Activated CD4-positive, alpha-beta T cell treated with anti-CD3 and anti-CD28 coated beads, Interleukin-2, Interleukin-6, amounts not matched to agents 100 ng/mL and 50 ng/mL, durations not matched to agents 16 hours and 8 hours (primary cell): Measurements from ENCODE around the gene DNM3.

Source experiments
- DNase-seq: peaks from one replicate; pipeline ENCODE4 v3.0.0-alpha.2; 2020

Gene DNM3

GRCh38 chr1:172443666-172444453 lies 602.6 kb downstream of the DNM3 start, which contains the start of gene PIGC:
TSS of gene PIGC (minus strand) at chr1:172444069. CDS start at chr1:172442622, 1,447 bp downstream.
- DNase-seq: peak; percentile 95

DNA sequence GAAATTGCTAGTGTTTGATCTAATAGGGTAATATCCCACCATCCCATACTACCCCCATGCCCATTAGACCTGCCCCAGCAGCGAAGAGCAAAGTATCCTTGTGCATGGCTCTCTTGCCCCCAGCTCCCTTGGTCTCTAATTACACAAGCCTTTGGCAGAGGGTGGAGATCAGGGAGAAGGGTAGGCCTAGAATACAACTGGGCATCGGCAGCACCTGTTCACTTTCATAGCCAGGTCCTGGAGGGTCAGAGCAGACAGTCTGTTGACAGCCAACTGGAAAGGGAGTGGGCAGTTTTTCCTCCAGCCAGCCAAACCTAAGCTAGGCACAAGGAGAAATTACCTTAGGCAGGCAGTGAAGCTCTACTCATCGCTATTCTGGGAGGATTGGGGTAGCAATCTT lies 605.2 kb downstream of the DNM3 start:
- no peak for DNase-seq

DNA sequence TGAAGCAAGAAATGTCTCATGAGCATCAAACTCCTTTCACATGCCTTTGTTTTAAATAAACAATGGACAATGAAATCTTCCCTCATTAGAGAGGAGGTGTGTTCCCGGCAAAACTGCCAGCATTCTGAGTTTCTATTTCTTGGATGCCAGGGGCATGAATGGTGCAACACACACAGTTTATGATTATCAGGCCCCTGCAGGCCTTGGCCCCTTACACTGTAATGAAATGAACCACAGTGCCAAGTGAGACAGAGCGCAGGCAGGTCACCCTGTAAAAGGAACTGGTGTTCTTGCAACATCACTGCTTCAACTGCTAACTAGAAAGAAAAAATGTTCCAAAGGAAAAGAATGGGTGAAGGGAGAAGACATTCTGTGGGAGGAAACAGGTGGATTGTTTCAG lies 606.3 kb downstream of the DNM3 start:
- no peak for DNase-seq

DNA sequence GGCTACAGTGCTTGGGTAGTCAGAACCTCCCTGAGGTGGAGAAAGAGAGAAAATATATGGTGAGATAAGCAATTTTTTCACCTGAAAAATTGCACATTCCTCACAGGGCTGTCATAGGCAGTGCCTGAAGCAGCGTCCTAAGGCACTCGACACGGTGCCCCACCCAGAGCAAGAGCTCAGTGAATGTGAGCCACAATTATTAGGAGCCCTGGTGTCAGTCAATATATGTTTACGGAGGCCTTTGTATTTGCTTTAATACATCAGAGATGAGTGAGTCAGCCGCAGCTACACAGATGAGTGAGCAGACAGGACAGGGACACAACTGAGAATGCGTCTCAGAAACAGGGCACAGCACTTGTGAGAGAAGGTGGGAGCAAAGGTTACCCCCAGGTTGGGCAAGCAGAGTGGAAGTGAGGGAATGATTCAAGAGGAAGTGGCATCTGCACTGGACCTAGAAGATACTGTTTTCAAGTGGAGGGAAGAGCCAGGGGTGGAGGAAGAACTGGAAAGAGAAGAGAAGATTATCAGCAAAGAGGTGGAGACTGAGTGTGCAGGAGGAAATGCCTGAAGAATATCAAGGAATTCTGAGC lies 607.8 kb downstream of the DNM3 start:
- DNase-seq: peak; percentile 69

DNA sequence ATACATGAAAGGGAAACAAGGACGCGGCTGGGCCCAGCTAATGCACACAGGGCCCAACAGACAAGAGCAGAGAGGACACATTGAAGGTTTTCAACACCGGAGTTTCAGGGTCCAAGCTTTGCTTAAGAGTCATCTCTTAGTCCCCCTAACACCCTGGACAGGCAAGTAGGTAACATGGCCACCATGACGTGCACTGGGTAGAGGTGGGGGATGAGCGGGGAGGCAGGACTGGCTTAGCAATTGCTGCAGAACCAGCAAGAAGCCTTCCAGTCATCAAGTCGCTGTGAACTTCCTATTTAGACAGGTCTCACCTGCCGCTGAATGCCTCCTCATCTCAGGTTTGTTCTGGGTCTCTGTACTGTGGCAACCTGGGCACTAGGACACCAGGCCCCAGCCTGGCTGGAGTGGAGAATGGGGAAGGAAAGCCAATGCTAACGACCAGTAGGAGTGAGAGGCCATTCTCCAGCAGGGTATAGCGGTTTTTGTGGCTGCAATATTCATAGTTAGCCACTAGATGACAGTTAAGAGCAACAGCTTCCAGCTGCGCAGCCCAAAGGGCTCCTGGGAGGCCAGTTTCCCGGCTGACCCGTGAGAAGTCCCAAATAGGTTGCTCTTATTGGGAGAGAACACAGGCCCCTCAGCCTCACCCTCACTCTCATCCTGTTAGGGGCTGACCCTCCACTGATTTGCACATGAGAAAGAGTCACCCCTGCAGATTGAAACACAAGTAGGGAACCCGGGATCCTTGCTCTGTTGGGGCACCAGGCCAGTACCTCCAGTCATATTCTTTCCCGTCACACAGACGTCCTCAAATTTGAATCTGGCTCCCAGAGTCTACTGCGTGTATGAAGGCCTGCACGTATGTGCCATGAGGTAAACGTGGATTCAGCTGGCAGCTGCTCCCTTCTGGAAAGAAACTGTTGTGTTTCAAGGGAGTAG lies 608.6 kb downstream of the DNM3 start:
- DNase-seq: peak; percentile 70

- DNase-seq: no peak
Observed at GRCh38 chr1:172450524-172450885, 609.2 kb downstream of the DNM3 start.

DNA sequence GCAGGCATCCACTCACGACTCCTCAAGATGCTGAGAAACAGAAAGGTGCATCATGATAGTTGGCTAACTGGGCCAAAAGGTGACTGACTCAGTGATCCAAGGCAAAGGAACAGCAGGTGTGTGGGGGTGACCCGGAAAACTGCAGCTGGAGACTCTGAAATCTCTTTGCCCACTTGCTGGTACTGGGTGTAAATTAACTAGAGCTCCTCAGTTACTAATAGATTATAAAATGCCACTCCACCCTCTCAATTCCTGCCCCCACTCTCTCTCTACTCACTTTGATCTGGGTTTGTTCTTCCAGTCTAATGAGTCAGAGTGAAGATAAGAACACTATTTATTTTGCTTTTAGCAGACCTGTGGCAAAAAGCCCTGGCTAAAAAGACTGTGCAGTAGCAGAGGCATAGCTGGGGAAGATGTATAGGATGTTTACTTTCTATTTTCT lies 609.7 kb downstream of the DNM3 start:
- DNase-seq: peak; percentile 61

GRCh38 chr1:172452536-172453152 lies 611.3 kb downstream of the DNM3 start:
- DNase-seq: no peak

DNA sequence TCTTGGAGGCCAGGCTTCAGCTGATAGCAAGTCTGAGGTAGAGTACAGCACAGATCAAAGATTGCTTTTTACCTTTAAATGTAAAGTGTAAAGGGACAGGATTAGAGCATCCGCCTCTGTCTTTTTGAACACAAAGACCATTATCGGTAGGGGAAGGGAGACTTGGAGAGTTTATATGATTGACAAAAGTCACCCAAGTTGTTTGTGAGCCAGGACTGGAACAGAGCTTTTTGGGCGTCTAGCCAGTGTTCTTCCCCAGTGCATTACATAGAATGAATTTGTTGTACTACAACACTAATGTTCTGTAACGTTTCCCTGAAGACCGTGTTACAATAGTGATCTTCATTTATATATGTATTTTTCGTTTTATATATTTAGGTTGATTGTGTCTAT lies 611.9 kb downstream of the DNM3 start:
- no peak for DNase-seq

- no peak for DNase-seq
Observed at GRCh38 chr1:172453607-172454006, 612.3 kb downstream of the DNM3 start.

DNA sequence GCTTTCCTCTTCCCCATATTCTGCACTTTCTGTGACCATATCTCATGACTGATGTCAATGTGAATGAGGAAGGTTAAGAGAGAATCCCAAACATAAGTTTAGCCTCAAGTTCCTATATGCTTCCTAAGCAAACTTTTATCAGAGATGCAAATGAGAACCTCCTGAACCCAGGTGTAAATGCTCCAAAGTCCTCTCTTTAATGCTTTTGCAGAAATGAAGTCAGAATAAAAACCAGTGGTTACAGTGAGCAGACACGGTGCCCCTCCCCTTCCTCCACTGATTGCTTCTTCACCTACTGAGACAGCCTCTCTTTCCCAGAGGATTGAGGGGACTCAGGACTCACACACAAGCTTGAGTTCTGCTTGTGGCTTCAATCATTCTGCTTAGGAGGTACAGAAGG lies 614.2 kb downstream of the DNM3 start:
- DNase-seq: no peak

DNA sequence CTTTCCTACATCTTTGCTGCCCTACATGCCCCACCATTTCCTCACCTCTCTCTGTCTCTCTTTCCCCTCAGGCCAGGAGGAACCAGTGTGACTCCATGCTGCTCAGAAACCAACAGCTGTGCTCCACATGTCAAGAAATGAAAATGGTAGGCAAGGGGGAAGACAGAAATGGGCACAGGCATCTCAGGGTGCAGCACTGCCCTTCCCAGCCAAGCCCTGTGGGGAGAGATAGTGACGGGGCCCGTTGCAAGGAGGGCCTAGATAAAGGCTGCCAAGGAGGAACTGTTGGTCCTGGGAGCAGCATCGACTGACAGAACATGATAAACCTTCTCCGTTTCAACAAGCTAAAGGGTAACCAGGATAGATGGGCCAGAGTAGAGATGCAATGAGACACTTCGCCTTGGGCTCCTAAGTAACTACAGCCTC lies 615.1 kb downstream of the DNM3 start:
- no peak for DNase-seq

GRCh38 chr1:172457479-172458130 lies 616.3 kb downstream of the DNM3 start:
- no peak for DNase-seq

- DNase-seq: no peak
Observed at GRCh38 chr1:172460177-172460576, 618.9 kb downstream of the DNM3 start.

DNA sequence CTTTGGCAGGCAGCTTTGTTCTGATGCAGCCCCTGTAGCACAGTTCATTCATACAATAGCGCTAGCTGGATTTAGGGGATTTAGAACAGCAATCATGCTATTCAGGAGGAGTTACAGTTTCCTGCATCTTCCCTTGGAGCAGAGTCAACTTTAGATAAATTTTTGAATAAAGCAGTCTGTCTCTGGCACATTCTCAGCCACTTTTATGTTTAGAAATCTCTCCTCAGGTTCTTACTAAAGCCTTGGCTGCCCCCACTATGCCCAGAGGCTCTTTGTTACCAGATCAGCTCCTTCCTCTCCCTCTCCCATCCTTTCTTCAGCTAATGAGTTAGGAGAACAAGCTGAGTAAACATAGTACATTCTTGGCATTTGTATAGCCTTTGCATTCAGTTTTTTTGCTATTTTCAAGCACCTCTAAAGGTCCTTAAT lies 619.6 kb downstream of the DNM3 start:
- DNase-seq: no peak
